Activated naive CD4-positive, alpha-beta T cell treated with anti-CD3 and anti-CD28 coated beads, Interleukin-2, amount 10 ng/mL, durations not matched to agents 7 days and 5 days (primary cell): Measurements from ENCODE around the gene ITGB1BP1.
"Not testable (repeated sequence)": the region's sequence is repeated elsewhere in the genome, so short reads cannot be mapped to it uniquely, and the experiment has no call there.

Experiments used
- CTCF ChIA-PET: fragments of 350-600 bp; sonication (Branson Sonifier 250); formaldehyde crosslinking; loops from one replicate; lab custom pipeline; 2021; ENCODE audit warnings: antibody characterized with exemption; lab: Charles Lee
- DNase-seq: peaks from one replicate; pipeline ENCODE4 v3.0.0-alpha.2; 2020
- H3K27ac Mint-ChIP-seq: one replicate; pipeline ENCODE4 v1.8.0; 2021; ENCODE audit warnings: mild to moderate bottlenecking, moderate library complexity, mixed read lengths
- H3K27me3 Mint-ChIP-seq: one replicate; pipeline ENCODE4 v1.8.0; 2021; ENCODE audit warnings: mild to moderate bottlenecking, mixed read lengths
- H3K36me3 Mint-ChIP-seq: one replicate; pipeline ENCODE4 v1.8.0; 2021; ENCODE audit warnings: mixed read lengths
- H3K4me1 Mint-ChIP-seq: one replicate; pipeline ENCODE4 v1.8.0; 2021; ENCODE audit warnings: mixed read lengths
- H3K4me3 Mint-ChIP-seq: one replicate; pipeline ENCODE4 v1.8.0; 2021; ENCODE audit warnings: mild to moderate bottlenecking, moderate library complexity, mixed read lengths
- H3K9me3 Mint-ChIP-seq: one replicate; pipeline ENCODE4 v1.8.0; 2021; ENCODE audit warnings: mixed read lengths

ITGB1BP1 gene

DNA sequence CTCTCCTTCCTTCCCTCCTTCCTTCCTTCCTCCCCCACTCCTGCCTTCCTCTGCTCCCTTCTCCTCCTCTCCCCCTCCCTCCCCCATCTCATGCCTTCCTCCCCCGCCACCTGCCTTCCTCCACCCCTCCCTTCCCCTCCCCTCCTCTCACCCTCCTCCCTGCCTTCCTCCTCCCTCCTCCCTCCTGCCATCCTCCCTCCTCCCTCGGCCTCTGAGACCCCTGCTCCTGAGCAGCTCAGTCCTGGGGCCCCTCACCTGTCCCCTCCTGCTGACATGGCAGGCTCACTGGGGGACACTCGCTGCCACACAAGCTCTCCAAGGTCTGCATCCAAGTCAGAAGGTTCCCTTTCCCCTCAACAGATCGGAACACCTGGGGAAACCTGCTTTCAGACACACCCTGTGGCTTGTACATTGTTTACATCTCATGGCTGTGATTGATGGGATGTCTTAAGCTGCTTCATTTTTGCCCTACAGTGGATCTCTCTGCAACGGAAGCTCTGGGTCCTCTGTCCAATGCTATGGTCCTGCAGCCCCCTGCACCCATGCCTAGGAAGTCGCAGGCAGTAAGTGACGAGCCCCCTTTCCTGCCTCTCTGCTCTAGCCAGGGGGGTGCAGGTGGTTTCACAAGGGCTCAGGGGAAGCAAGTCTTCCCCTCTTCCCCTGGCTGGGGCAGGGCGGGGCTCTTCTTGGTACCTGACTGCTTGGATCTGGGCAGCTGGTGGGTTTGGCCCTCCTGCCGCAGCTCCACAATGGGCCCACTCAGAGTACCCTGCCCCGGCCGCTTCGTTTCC lies 22.9 kb downstream of the ITGB1BP1 start:
- DNase-seq = no peak
- CTCF ChIA-PET = interaction anchor here (1.6 kb wide), 1 partner anchor 13 kb away, joined by 5 read pairs; no protein-coding TSS in a partner anchor
- no peaks in the 10 kb centered on the region for H3K9me3 Mint-ChIP-seq
- H3K4me1 Mint-ChIP-seq = peaks cover 7% of the 10 kb centered on the region
- H3K36me3 Mint-ChIP-seq = peaks cover 2% of the 10 kb centered on the region
- H3K27ac Mint-ChIP-seq = no peak overlapping the region
- H3K4me3 Mint-ChIP-seq = no peak overlapping the region
- peaks cover 13% of the 10 kb centered on the region for H3K27me3 Mint-ChIP-seq

DNA sequence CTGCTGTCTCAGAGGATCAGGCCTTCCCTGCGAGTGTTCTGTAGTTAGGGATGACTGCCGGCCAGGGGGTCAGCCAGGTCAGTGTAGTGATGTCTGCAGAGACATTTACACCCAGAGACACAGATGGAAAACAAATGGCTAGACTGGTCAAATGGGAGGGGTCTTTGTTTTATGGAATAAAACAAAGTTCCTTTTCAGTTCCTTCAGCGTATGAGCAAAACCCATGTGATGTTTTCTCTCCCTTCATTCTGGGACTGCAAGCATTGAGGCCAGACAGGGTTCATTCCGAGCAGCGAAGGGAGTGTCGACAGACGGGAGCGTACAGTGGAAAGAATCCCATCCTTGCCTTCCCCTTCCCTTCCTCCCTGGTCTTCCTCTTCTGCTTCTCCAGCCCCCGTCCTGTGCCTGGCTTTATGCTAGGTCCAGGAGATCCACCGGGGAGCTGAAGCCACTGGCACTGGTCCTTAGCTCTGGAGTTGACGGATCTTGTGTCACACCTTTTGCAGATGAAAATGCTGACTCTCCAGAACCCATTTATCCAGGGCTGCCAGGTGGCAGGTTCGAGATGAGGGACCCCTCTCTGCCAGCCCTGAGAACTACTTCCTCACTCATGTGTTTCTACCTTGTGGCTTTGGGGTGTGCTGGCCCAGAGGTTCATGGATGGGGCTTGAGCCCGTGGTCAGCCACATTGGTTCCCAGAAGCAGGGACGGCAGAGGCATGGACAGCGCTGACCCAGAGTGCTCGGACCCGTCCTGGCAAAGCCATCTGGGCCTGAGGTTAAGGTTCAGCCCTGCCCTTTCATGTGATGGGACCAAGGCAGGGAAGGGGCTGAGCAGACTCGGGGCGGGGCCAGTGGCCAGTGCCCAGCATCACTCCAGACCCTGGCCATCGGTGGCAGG lies 24.2 kb downstream of the ITGB1BP1 start:
- no peak overlapping the region for H3K4me3 Mint-ChIP-seq
- CTCF ChIA-PET = no interaction called here
- no peaks in the 10 kb centered on the region for H3K9me3 Mint-ChIP-seq
- no peak overlapping the region for H3K27ac Mint-ChIP-seq
- H3K27me3 Mint-ChIP-seq = peaks cover 13% of the 10 kb centered on the region
- no peaks in the 10 kb centered on the region for H3K36me3 Mint-ChIP-seq
- H3K4me1 Mint-ChIP-seq = peaks cover 7% of the 10 kb centered on the region
- no peak for DNase-seq

DNA sequence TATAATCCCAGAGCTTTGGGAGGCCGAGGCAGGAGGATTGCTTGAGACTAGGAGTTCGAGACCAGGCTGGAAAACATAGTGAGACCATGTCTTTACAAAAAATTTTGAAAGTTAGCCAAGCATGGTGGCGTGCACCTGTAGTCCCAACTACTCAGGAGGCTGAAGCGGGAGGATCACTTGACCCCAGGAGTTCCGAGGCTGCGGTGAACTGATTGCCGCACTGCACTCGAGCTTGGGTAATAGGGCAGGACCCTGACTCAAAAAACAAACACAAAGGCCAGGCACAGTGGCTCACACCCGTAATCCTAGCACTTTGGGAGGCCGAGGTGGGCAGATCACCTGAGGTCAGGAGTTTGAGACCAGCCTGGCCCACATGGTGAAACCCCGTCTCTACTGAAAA lies 25.1 kb downstream of the ITGB1BP1 start:
- H3K4me1 Mint-ChIP-seq, H3K9me3 Mint-ChIP-seq, H3K27ac Mint-ChIP-seq, DNase-seq, H3K4me3 Mint-ChIP-seq, CTCF ChIA-PET, H3K36me3 Mint-ChIP-seq: not testable (repeated sequence)
- H3K27me3 Mint-ChIP-seq = peaks cover 13% of the 10 kb centered on the region

DNA sequence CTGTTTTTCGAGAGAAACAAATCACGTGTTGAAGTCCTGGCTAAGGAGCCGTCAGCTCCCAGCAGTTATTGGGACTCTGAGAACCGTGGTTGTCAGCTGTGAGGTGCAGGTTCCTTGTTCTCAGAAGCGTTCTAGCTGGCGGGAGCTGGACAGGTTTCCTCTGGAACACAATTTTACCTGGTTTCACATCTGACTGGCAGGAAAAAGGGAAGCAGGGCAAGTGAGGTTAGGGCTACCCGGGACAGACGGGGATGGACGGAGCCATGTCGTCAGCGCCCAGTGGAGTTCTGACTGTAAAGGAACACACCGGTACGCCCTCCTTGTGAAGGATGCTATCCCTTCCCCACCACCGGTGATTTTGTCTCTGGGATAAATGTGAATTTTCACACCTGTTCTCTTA lies 26.1 kb downstream of the ITGB1BP1 start:
- no peaks in the 10 kb centered on the region for H3K36me3 Mint-ChIP-seq
- peaks cover 13% of the 10 kb centered on the region for H3K27me3 Mint-ChIP-seq
- H3K4me1 Mint-ChIP-seq = peaks cover 7% of the 10 kb centered on the region
- no peak for DNase-seq
- no peak overlapping the region for H3K4me3 Mint-ChIP-seq
- H3K27ac Mint-ChIP-seq = no peak overlapping the region
- CTCF ChIA-PET = no interaction called here
- H3K9me3 Mint-ChIP-seq = no peaks in the 10 kb centered on the region

DNA sequence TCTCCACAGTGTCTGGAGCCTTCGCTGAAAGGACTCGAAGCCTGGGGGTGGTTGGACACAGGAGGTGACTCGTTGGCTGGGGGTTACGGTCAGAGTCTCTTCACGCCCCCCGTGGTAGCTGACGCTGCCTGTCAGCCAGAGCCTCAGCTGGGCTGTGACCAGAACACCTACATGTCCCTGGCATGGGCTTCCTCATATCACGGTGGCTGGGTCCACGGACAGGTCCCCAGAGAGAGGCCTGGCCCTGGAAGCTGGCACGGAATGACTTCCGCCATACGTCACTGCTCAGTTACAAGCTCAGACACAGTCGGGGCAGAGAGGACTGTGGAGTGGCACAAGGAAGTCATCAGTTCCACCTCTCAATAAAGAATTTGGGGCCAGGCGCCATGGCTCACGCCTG lies 28.5 kb downstream of the ITGB1BP1 start:
- Mint-ChIP-seq H3K27me3 (peaks cover 10% of the 10 kb centered on the region), H3K9me3 (no peaks in the 10 kb centered on the region), H3K27ac (no peak overlapping the region), H3K36me3 (no peaks in the 10 kb centered on the region), H3K4me1 (no peaks in the 10 kb centered on the region), H3K4me3 (no peak overlapping the region)
- no peak for DNase-seq
- CTCF ChIA-PET = no interaction called here

DNA sequence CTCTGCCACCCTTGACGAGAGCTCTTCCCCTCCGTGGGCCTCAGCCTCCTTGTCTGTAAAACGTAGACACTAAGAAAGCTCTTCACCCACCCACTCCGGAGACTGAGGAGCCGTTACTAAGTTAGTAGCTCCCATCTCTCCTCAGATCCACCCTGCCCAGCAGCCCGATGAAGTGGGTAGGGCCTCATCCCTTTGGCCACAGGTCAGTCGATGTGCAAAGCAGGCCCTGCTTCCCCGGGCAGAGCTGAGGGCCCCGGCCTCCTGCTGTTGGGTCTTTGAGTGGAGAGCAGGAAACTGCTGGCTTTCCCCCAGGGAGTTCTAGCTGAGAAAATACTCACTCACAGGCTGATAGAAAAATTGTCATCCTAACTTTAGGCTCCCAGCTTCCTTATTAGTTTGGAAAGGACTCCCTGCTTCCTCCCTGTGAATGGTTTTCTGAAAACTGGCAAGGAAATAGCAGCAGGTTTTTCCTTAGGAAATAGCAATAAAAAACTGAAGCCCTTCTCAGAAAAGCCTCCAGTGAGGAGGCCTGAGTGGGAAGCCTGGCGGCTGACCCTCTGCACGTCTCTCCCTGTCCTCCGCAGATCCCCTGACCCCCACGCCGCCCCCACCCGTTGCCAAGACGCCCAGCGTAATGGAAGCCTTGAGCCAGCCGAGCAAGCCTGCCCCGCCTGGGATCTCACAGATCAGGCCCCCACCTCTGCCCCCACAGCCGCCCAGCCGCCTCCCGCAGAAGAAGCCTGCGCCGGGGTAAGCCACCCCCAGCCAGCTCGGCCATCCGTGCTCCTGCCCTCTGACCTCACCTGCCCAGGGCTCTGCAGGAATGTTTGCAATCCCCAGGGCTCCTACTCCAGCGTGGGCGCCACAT lies 30.2 kb downstream of the ITGB1BP1 start:
- CTCF ChIA-PET = no interaction called here

DNA sequence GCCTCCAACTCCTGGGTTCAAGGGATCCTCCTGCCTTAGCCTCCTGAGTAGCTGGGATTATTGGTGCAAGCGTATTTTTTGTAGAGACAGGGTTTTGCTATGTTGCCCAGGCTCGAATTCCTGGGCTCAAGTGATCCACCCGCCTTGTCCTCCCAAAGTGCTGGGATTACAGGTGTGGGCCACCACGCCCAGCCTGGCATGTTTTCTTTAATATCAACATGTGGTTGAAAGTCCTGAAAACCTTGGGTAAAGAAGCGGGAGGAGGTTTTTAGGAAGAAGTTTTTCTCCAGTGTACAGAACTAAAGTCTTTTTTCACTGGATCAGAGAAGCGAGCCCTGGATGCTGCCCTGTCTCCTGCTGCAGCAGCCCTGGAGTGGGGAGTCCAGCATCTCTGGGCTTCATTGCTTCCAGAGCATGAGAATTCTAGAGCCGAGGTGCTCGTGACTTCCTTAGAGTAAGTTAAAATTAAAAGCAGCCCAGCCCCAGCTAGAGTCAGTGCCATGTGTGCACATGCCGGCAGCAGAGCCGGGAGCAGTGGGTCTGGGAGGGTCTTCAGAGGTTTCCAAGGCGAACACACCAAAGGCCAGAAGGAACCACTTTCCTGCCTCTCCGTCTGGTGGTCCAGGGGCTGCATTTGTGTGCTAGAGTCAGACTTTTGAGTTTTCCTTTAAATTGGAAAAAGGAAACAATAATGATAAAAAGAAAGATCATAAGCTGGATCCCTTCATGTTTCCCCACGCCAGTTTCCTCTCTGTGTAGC lies 31.2 kb downstream of the ITGB1BP1 start:
- Mint-ChIP-seq H3K4me3 (no peak overlapping the region), H3K27me3 (peaks cover 10% of the 10 kb centered on the region), H3K4me1 (no peaks in the 10 kb centered on the region), H3K9me3 (no peaks in the 10 kb centered on the region), H3K27ac (no peak overlapping the region), H3K36me3 (no peaks in the 10 kb centered on the region)
- no peak for DNase-seq
- CTCF ChIA-PET = interaction anchor here (0.6 kb wide), 1 partner anchor 25 kb away, joined by 6 read pairs; no protein-coding TSS in a partner anchor

More for the DNA sequence above, 30.2 kb downstream of the ITGB1BP1 start:
- H3K4me3 Mint-ChIP-seq = no peak overlapping the region
- H3K36me3 Mint-ChIP-seq = no peaks in the 10 kb centered on the region
- no peaks in the 10 kb centered on the region for H3K4me1 Mint-ChIP-seq
- peaks cover 10% of the 10 kb centered on the region for H3K27me3 Mint-ChIP-seq
- DNase-seq = no peak
- no peaks in the 10 kb centered on the region for H3K9me3 Mint-ChIP-seq
- H3K27ac Mint-ChIP-seq = no peak overlapping the region

DNA sequence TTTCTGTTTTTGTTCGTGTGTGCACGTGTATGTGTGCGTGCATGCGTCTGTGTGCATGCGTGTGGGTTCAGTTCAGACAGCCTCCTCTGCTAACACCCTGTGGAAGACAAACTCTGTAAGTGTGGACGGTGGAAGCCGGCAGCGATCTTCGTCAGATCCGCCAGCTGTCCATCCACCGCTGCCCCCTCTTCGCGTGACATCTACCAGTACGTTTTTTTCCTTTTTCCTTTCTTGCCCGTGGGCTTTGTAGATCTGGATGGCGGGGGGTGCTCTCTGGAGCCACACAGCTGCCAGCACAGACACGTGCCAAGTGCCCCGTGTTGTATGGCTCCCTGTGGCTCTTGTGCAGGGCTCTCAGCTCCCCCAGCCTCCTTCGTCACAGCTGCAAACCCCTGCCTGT lies 32.3 kb downstream of the ITGB1BP1 start:
- Mint-ChIP-seq H3K4me1 (no peaks in the 10 kb centered on the region), H3K36me3 (no peaks in the 10 kb centered on the region), H3K9me3 (no peaks in the 10 kb centered on the region), H3K4me3 (no peak overlapping the region), H3K27ac (no peak overlapping the region), H3K27me3 (peaks cover 8% of the 10 kb centered on the region)
- CTCF ChIA-PET = no interaction called here
- DNase-seq = no peak

DNA sequence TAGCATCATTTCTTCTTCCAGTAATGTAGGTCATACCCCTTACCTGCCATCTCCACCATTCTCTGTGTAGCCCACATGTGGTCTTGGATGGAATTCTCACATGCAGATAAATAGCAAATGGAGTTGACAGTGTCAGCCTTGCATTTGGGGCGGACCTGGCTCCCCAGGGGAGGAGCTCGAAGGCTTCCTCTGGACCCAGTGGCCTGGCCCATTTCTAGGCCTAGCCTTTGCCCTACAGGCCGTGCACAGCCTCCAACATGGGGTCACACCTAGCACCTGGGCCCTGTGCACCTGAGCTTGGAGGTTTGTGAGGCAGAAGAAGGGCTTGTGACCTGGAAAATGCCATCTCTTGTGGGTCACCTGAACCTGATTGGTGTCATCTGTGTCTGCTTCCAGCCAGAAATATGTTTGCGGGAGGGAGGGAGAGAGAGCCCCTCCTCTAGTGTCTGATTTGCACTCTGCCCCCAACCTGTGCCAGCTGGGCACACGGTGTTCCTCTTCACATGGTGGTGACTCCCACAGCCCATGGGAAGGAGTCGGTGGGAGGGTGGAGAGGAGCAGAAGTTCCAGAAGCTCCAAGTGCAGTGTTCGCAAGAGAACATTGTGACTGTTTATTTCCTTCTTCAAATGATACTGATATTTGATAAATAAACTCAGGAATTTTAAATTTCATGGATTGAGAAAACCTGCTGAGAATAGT lies 33.0 kb downstream of the ITGB1BP1 start:
- no peak overlapping the region for H3K27ac Mint-ChIP-seq
- H3K4me1 Mint-ChIP-seq = no peaks in the 10 kb centered on the region
- CTCF ChIA-PET = no interaction called here
- H3K9me3 Mint-ChIP-seq = no peaks in the 10 kb centered on the region
- H3K36me3 Mint-ChIP-seq = no peaks in the 10 kb centered on the region
- no peak overlapping the region for H3K4me3 Mint-ChIP-seq
- DNase-seq = no peak
- H3K27me3 Mint-ChIP-seq = peaks cover 6% of the 10 kb centered on the region

DNA sequence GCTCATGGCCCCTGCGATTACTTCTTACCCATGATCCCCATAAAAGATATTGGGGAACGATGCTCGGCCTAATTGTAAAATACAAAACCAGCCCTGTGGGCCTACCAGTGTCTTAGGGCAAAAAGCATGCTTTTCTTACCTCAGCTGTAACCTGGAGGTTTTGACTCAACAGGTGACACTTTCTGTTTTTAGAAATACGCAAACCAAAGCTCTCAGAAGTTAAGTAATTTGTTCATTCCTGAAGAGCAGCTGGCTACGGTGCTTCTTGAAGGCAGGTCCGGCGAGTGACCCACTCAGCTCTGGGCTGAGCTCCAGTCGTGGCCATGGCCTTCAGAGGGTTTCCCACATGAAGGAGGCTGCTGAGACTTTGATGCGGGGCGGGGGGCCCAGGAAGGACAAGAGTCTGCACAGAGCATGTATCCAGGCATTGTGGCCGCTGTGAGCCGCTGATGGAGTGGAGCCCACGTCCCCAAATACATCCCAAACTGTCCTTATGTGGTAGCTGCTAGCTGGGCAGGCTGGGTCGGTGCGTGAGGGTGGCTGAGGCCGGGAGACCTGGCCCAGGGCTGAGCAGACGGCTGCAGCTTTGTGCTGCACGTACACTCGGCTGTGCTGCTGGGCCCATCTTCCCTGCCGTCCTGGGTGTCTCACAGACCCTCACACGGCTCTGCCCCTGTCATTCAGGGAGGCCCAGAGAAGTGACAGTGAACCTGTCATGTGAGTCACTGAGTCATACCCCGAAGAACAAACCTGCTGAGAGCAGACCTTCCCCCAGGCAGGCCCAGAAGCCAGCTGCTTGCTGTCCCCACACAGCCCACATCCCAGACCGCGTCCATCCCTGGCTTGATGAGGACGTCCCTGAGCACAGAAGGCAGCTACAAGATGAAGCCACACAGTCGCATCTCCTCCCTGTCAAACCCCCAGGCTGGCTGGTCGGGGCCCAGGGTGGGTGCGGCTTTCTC lies 34.1 kb downstream of the ITGB1BP1 start:
- Mint-ChIP-seq H3K36me3 (no peaks in the 10 kb centered on the region), H3K27me3 (peaks cover 6% of the 10 kb centered on the region), H3K9me3 (no peaks in the 10 kb centered on the region), H3K4me3 (no peak overlapping the region), H3K27ac (no peak overlapping the region), H3K4me1 (no peaks in the 10 kb centered on the region)
- CTCF ChIA-PET = no interaction called here
- no peak for DNase-seq

DNA sequence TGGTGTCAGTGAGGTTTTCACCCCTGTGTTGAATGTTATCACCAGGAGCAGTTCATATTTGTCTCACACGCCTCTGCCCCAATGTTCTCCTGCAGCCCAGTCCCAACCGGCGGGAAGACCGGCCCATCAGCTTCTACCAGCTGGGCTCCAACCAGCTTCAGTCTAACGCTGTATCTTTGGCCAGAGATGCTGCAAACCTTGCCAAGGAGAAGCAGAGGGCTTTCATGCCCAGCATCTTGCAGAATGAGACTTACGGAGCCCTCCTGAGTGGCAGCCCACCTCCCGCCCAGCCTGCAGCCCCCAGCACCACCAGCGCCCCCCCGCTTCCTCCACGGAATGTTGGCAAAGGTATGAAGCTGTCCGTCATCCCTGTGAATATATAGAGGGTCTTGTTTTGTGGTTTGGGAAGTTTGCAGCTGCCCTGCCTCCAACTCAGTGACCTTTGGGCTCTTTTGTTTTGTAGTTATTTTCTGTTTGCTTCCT lies 35.1 kb downstream of the ITGB1BP1 start:
- H3K27ac Mint-ChIP-seq = no peak overlapping the region
- no peak overlapping the region for H3K4me3 Mint-ChIP-seq
- H3K4me1 Mint-ChIP-seq = no peaks in the 10 kb centered on the region
- no peaks in the 10 kb centered on the region for H3K9me3 Mint-ChIP-seq
- no peak for DNase-seq
- no peaks in the 10 kb centered on the region for H3K36me3 Mint-ChIP-seq
- H3K27me3 Mint-ChIP-seq = peaks cover 6% of the 10 kb centered on the region
- CTCF ChIA-PET = no interaction called here

DNA sequence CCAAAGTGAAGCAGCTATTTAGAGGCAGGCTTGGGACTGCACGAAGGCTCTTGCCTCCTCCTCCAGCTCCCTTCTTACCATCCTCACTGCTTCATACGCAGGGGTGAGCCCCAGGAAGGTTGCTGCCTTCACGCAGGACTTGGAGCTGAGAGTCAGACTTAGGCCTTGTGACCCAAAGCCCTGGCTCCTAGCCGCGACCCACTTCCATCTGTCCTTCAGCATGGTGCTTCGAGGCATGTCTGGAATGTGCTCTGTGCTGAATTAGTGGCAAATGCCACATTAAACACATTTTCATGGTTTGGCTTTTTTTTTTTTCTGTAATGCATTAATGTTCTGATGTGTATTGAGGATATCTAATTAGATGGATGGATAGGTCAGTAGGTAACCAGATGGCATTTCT lies 37.5 kb downstream of the ITGB1BP1 start:
- no peaks in the 10 kb centered on the region for H3K27me3 Mint-ChIP-seq
- no peak overlapping the region for H3K27ac Mint-ChIP-seq
- no peak for DNase-seq
- H3K4me3 Mint-ChIP-seq = no peak overlapping the region
- CTCF ChIA-PET = interaction anchor here (1.1 kb wide), 1 partner anchor 14 kb away, joined by 3 read pairs; no protein-coding TSS in a partner anchor
- no peaks in the 10 kb centered on the region for H3K9me3 Mint-ChIP-seq
- no peaks in the 10 kb centered on the region for H3K36me3 Mint-ChIP-seq
- no peaks in the 10 kb centered on the region for H3K4me1 Mint-ChIP-seq
